HEK293 (cell line): Measurements from ENCODE around the gene ADAMTS17.

Experiments used
- CTCF ChIA-PET: fragments of 350-600 bp; formaldehyde crosslinking; extraction: SDS; loops from one replicate; lab custom pipeline; 2021; ENCODE audit warnings: antibody characterized with exemption; lab: Yijun Ruan, JAX
- POLR2A ChIA-PET: fragments of 300-600 bp; formaldehyde crosslinking; extraction: SDS; loops from one replicate; lab custom pipeline; 2020; ENCODE audit warnings: antibody characterized with exemption, inconsistent platforms; lab: Yijun Ruan, JAX
- H3K27ac ChIP-seq: fragments of 200-500 bp; sonication (Bioruptor generic); 2 replicates; pipeline ENCODE4 v1.5.1; 2014; ENCODE audit warnings: low read depth, low read length, control low read depth, inconsistent platforms; ENCODE audit errors: extremely low read depth
- H3K36me3 ChIP-seq, 2 experiments: fragments of 200-500 bp in 1 of 2; sonication (Bioruptor generic) in 1 of 2; 1 replicate in 1 of 2; 2 replicates in 1 of 2; pipeline ENCODE4 v1.5.1; 2014 to 2017; ENCODE audit warnings: inconsistent platforms in 2 of 2, low read length in 2 of 2; ENCODE audit not compliant: control insufficient read depth in 2 of 2, insufficient read depth in 1 of 2
- H3K4me1 ChIP-seq: fragments of 200-500 bp; sonication (Bioruptor generic); 2 replicates; pipeline ENCODE4 v1.5.1; 2014; ENCODE audit warnings: mild to moderate bottlenecking, low read length, inconsistent platforms; ENCODE audit not compliant: control insufficient read depth, insufficient read depth
- H3K4me3 ChIP-seq: 2 replicates; pipeline ENCODE4 v1.5.1; 2011; ENCODE audit warnings: low read depth, mild to moderate bottlenecking, control low read depth, low read length, moderate library complexity
- H3K9me3 ChIP-seq: fragments of 200-500 bp; sonication (Bioruptor generic); 2 replicates; pipeline ENCODE4 v1.5.1; 2014; ENCODE audit warnings: low read depth, low read length, inconsistent platforms; ENCODE audit not compliant: control insufficient read depth, insufficient read depth
- GLIS1 ChIP-seq: fragments of 450-650 bp; formaldehyde crosslinking; IDR thresholded peaks from 2 replicates; pipeline ENCODE4 v1.5.1; 2016; ENCODE audit warnings: missing biosample characterization, missing genetic modification characterization
- HOXD13 ChIP-seq: sonication (generic); formaldehyde crosslinking; IDR thresholded peaks from 2 replicates; pipeline ENCODE4 v1.8.0; 2022; ENCODE audit warnings: missing genetic modification reagents, borderline replicate concordance
- SCRT2 ChIP-seq: fragments of 450-650 bp; formaldehyde crosslinking; IDR thresholded peaks from 2 replicates; pipeline ENCODE4 v1.5.1; 2016; ENCODE audit warnings: missing biosample characterization, missing genetic modification characterization
- TSHZ1 ChIP-seq: fragments of 450-650 bp; formaldehyde crosslinking; IDR thresholded peaks from 2 replicates; pipeline ENCODE4 v1.5.1; 2016; ENCODE audit warnings: missing biosample characterization, missing genetic modification characterization, borderline replicate concordance
- YY2 ChIP-seq: fragments of 450-650 bp; formaldehyde crosslinking; IDR thresholded peaks from 2 replicates; pipeline ENCODE4 v1.5.1; 2016; ENCODE audit warnings: missing biosample characterization, missing genetic modification characterization
- ZFHX2 ChIP-seq: fragments of 450-650 bp; formaldehyde crosslinking; conservative IDR thresholded peaks from 2 replicates; pipeline ENCODE4 v1.5.1; 2016; ENCODE audit warnings: missing biosample characterization, missing genetic modification characterization
- ZNF138 ChIP-seq: fragments of 450-650 bp; formaldehyde crosslinking; IDR thresholded peaks from 2 replicates; pipeline ENCODE4 v1.5.1; 2016; ENCODE audit warnings: missing biosample characterization, missing genetic modification characterization, borderline replicate concordance
- ZNF155 ChIP-seq: fragments of 450-650 bp; formaldehyde crosslinking; IDR thresholded peaks from 2 replicates; pipeline ENCODE4 v1.5.1; 2016; ENCODE audit warnings: missing biosample characterization, missing genetic modification characterization
- ZNF16 ChIP-seq: fragments of 450-650 bp; formaldehyde crosslinking; IDR thresholded peaks from 2 replicates; pipeline ENCODE4 v1.5.1; 2016; ENCODE audit warnings: low read depth, missing biosample characterization, missing genetic modification characterization
- ZNF248 ChIP-seq: fragments of 450-650 bp; formaldehyde crosslinking; IDR thresholded peaks from 2 replicates; pipeline ENCODE4 v1.5.1; 2017; ENCODE audit warnings: missing biosample characterization, missing genetic modification characterization
- ZNF404 ChIP-seq: fragments of 450-650 bp; formaldehyde crosslinking; IDR thresholded peaks from 2 replicates; pipeline ENCODE4 v1.5.1; 2017; ENCODE audit warnings: missing biosample characterization, missing genetic modification characterization
- ZNF76 ChIP-seq: fragments of 450-650 bp; formaldehyde crosslinking; IDR thresholded peaks from 2 replicates; pipeline ENCODE4; 2016; ENCODE audit warnings: low read depth, missing biosample characterization, missing genetic modification characterization, borderline replicate concordance
- ZNF785 ChIP-seq: fragments of 450-650 bp; formaldehyde crosslinking; IDR thresholded peaks from 2 replicates; pipeline ENCODE4 v1.5.1; 2016; ENCODE audit warnings: missing biosample characterization, missing genetic modification characterization
- ZNF791 ChIP-seq: fragments of 450-650 bp; formaldehyde crosslinking; IDR thresholded peaks from 2 replicates; pipeline ENCODE4 v1.5.1; 2016; ENCODE audit warnings: missing biosample characterization, missing genetic modification characterization
- ZNF837 ChIP-seq: fragments of 450-650 bp; formaldehyde crosslinking; IDR thresholded peaks from 2 replicates; pipeline ENCODE4 v1.5.1; 2016; ENCODE audit warnings: missing biosample characterization, missing genetic modification characterization
- ZSCAN5A ChIP-seq: fragments of 450-650 bp; formaldehyde crosslinking; IDR thresholded peaks from 2 replicates; pipeline ENCODE4 v1.5.1; 2016; ENCODE audit warnings: missing biosample characterization, missing genetic modification characterization
- TF ChIP-seq, protein P1 (sequence below): fragments of 450-650 bp; formaldehyde crosslinking; IDR thresholded peaks from 2 replicates; pipeline ENCODE4 v1.5.1; 2017; ENCODE audit warnings: missing biosample characterization, missing genetic modification characterization
- TF ChIP-seq, protein P2 (sequence below): fragments of 450-650 bp; formaldehyde crosslinking; IDR thresholded peaks from 2 replicates; pipeline ENCODE4 v1.5.1; 2017; ENCODE audit warnings: missing biosample characterization, missing genetic modification characterization

The ADAMTS17 gene

DNA sequence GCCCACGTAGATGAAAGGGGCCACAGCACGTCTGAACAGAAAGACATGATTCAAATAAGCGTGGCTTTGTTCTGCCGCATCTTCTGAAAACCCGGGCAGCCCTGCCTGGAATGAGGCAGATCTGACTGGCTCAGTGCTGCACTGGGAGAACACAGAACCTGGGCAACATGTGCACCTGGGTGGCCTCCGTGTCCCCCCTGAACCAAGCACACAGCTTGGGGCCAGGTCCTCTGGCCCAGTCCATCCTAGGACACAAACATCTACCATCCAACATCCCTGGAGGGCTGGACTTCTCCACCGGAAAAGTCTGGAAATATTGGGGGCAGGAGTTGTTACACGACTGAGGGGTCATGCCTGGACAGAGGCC, 119.4 kb downstream of the ADAMTS17 start:
- Histone ChIP-seq H3K4me3 (no peak overlapping the region), H3K36me3 (no peaks in the 10 kb centered on the region), H3K4me1 (peaks cover 2% of the 10 kb centered on the region; the same call in 1 of the 2 replicates), H3K27ac (no peak overlapping the region), H3K9me3 (no peaks in the 10 kb centered on the region)
- ChIA-PET POLR2A (no interaction called here), CTCF (no interaction called here)
- TF ChIP-seq ZNF138 (no peak), ZSCAN5A (no peak), ZNF837 (tag by site-specific recombination) (no peak), YY2 (tag by site-specific recombination) (no peak), ZNF248 (tag by site-specific recombination) (no peak), ZNF155 (tag by site-specific recombination) (no peak), GLIS1 (tag by site-specific recombination) (no peak), ZNF16 (tag by site-specific recombination) (no peak), ZNF785 (tag by site-specific recombination) (no peak), ZNF404 (tag by site-specific recombination) (no peak), ZNF76 (tag by site-specific recombination) (no peak), HOXD13 (CRISPR knock-in tag) (no peak), SCRT2 (tag by site-specific recombination) (no peak)
- TF ChIP-seq, protein P1, sequence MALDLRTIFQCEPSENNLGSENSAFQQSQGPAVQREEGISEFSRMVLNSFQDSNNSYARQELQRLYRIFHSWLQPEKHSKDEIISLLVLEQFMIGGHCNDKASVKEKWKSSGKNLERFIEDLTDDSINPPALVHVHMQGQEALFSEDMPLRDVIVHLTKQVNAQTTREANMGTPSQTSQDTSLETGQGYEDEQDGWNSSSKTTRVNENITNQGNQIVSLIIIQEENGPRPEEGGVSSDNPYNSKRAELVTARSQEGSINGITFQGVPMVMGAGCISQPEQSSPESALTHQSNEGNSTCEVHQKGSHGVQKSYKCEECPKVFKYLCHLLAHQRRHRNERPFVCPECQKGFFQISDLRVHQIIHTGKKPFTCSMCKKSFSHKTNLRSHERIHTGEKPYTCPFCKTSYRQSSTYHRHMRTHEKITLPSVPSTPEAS (tag by site-specific recombination): no peak
- TF ChIP-seq, protein P2, sequence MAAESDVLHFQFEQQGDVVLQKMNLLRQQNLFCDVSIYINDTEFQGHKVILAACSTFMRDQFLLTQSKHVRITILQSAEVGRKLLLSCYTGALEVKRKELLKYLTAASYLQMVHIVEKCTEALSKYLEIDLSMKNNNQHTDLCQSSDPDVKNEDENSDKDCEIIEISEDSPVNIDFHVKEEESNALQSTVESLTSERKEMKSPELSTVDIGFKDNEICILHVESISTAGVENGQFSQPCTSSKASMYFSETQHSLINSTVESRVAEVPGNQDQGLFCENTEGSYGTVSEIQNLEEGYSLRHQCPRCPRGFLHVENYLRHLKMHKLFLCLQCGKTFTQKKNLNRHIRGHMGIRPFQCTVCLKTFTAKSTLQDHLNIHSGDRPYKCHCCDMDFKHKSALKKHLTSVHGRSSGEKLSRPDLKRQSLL (tag by site-specific recombination): no peak

DNA sequence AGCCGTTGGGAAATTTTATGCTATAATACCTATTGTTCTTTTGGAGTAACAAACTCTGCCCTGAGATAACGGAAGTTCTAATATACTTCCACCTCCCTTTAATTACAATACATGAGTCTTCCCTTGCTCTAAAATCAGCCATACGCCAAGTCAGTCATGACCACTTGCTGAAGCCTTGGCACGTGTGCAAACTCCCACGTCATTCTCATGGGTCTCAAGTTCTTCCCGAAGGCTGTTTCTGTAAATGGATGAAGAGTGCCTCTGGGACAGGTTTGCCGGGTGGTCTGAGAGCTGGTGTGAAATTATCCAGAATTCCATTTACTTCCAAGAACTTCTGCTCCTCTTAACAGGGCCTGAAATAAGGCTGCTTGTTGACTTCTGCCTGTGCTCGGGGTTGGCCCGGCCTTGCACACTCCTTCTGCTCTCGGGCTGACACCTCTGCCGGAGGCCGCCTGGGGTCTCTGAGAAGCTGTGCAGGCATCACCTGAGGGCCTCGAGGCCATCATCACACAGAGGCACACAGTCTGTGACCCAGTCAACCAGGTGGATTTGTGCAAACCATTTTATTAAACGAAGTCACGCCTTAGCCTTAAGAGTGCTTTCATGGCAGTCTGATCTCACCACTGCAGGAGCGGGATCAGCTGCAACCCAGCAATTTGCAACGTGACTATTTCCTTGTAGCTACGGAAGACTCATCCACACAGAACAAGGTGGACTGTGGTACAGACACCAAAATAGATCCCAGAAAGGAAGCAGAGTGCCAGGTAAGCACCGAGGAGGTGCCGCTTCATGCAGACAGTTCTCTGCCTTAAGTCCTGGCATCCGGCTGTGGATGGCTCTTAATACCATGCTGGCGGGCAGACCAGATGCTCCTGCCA, 120.1 kb downstream of the ADAMTS17 start:
- no peaks in the 10 kb centered on the region for H3K36me3 ChIP-seq
- POLR2A ChIA-PET: no interaction called here

More for the DNA sequence above, 120.1 kb downstream of the ADAMTS17 start:
- no peak overlapping the region for H3K4me3 ChIP-seq
- CTCF ChIA-PET: interaction anchor here (1.0 kb wide), 1 partner anchor 117 kb away, joined by 3 read pairs; no protein-coding TSS in a partner anchor
- no peak overlapping the region for H3K27ac ChIP-seq
- H3K9me3 ChIP-seq: no peaks in the 10 kb centered on the region
- peaks cover 2% of the 10 kb centered on the region; the same call in 1 of the 2 replicates for H3K4me1 ChIP-seq
- TF ChIP-seq ZNF791 (tag by site-specific recombination) (no peak), ZFHX2 (tag by site-specific recombination) (0 out of 2 replicates have a peak, but pooled peaks have one; percentile 14), TSHZ1 (tag by site-specific recombination) (no peak)
